Endothelial cell of umbilical vein (primary cell): ENCODE measurements around the gene TMEM267. TPM values are rescaled to one million over a fixed set of nuclear protein-coding genes. Genes with fewer than 3 reads are reported as not detected.

Source experiments
- BruUV-seq: library from RNA; stranded (reverse); fragments of 400-500 nt; replicated peaks from 2 replicates; lab custom pipeline; 2021; lab: Mats Ljungman, UMichigan
- CTCF ChIA-PET: fragments of 300-600, 350-600 bp; sonication (Branson Sonifier 250); formaldehyde crosslinking; loops from one replicate; lab custom pipeline; 2021; ENCODE audit warnings: antibody characterized with exemption, inconsistent platforms; lab: Charles Lee
- POLR2A ChIA-PET: fragments of 300-600, 350-600 bp; sonication (Branson Sonifier 250); formaldehyde crosslinking; loops from one replicate; lab custom pipeline; 2021; ENCODE audit warnings: antibody characterized with exemption, inconsistent platforms; lab: Charles Lee
- DNase-seq: peaks from one replicate; pipeline ENCODE4 v3.0.0-alpha.2; 2011; ENCODE audit warnings: low read depth, low spot score
- FAIRE-seq: peaks from 2 replicates; lab custom pipeline; 2011; peaks lifted over from hg19 to GRCh38; lab: Jason Lieb, UNC
- H2AFZ ChIP-seq: 2 replicates; pipeline ENCODE4 v1.6.0; 2012; ENCODE audit warnings: low read depth, low read length, control low read depth, inconsistent platforms
- H3K27ac ChIP-seq: 2 replicates; pipeline ENCODE4 v1.5.1; 2011; ENCODE audit warnings: low read depth, mild to moderate bottlenecking, control low read depth, low read length, moderate library complexity; ENCODE audit not compliant: insufficient read depth
- H3K27me3 ChIP-seq, 2 experiments: 2 replicates each; pipeline versions ENCODE4 v1.6.0 to v1.6.1; 2011; ENCODE audit warnings: low read length in 2 of 2, mixed read lengths in 1 of 2; ENCODE audit not compliant: control insufficient read depth in 2 of 2, insufficient read depth in 2 of 2
- H3K36me3 ChIP-seq, 2 experiments: 2 replicates in 1 of 2; 3 replicates in 1 of 2; pipeline ENCODE4 v1.5.1; 2011; ENCODE audit warnings: low read length in 2 of 2, mild to moderate bottlenecking in 1 of 2, moderate library complexity in 1 of 2; ENCODE audit not compliant: control insufficient read depth in 2 of 2, insufficient read depth in 2 of 2; ENCODE audit errors: extremely low read depth in 1 of 2
- H3K4me1 ChIP-seq: 3 replicates; pipeline ENCODE4 v1.5.1; 2011; ENCODE audit warnings: mild to moderate bottlenecking, low read length; ENCODE audit not compliant: control insufficient read depth, insufficient read depth; ENCODE audit errors: extremely low read depth
- H3K4me2 ChIP-seq: 2 replicates; pipeline ENCODE4 v1.6.1; 2011; ENCODE audit warnings: low read length, control low read depth, mixed read lengths; ENCODE audit not compliant: insufficient read depth
- H3K4me3 ChIP-seq, 3 experiments: fragments of 200-600 bp in 1 of 3; sonication (generic), shearing (Covaris generic) in 1 of 3; replicated peaks in 1 of 3; 2 replicates each; pipeline ENCODE4 v1.5.1; 2011 to 2016; ENCODE audit warnings: control low read depth in 3 of 3, low read length in 3 of 3, mild to moderate bottlenecking in 2 of 3, inconsistent platforms in 1 of 3, low read depth in 1 of 3, moderate library complexity in 1 of 3; ENCODE audit not compliant: insufficient read depth in 1 of 3
- H3K79me2 ChIP-seq: 2 replicates; pipeline ENCODE4 v1.6.0; 2012; ENCODE audit warnings: low read length, inconsistent platforms; ENCODE audit not compliant: control insufficient read depth, insufficient read depth
- H3K9ac ChIP-seq: replicated peaks from 2 replicates; pipeline ENCODE3; 2011; ENCODE audit warnings: low read length, control low read depth; ENCODE audit not compliant: insufficient read depth; ENCODE audit errors: extremely low read depth
- H3K9me1 ChIP-seq: replicated peaks from 3 replicates; pipeline ENCODE4 v1.6.0; 2011; ENCODE audit warnings: mild to moderate bottlenecking, low read length; ENCODE audit not compliant: control insufficient read depth, insufficient read depth; ENCODE audit errors: extremely low read depth
- H3K9me3 ChIP-seq: replicated peaks from 2 replicates; pipeline ENCODE4 v1.5.1; 2012; ENCODE audit warnings: low read length, inconsistent platforms; ENCODE audit not compliant: control insufficient read depth, insufficient read depth
- H4K20me1 ChIP-seq: replicated peaks from 2 replicates; pipeline ENCODE3; 2011; ENCODE audit warnings: mild to moderate bottlenecking, low read length; ENCODE audit not compliant: control insufficient read depth, insufficient read depth; ENCODE audit errors: extremely low read depth
- EZH2 ChIP-seq: IDR thresholded peaks from 2 replicates; pipeline ENCODE4 v1.6.1; 2012; ENCODE audit warnings: borderline replicate concordance, low read depth, mild to moderate bottlenecking, moderate library complexity, low read length, inconsistent platforms; ENCODE audit not compliant: severe bottlenecking
- FOS ChIP-seq: IDR thresholded peaks from 2 replicates; pipeline ENCODE4 v1.6.1; 2011; ENCODE audit warnings: mild to moderate bottlenecking, low read length, moderate library complexity, borderline replicate concordance; ENCODE audit not compliant: insufficient read depth
- GATA2 ChIP-seq: IDR thresholded peaks from 2 replicates; pipeline ENCODE4 v1.7.0; 2011; ENCODE audit warnings: low read depth, mild to moderate bottlenecking, moderate library complexity, mixed read lengths, low read length; ENCODE audit not compliant: insufficient read length, insufficient read depth
- JUN ChIP-seq: IDR thresholded peaks from 2 replicates; pipeline ENCODE4 v1.6.1; 2011; ENCODE audit warnings: borderline replicate concordance, low read depth; ENCODE audit not compliant: insufficient read length, insufficient read depth
- MYC ChIP-seq: IDR thresholded peaks from one replicate; pipeline ENCODE4 v1.6.1; 2011; ENCODE audit warnings: mild to moderate bottlenecking, low read depth, low read length
- POLR2A ChIP-seq: IDR thresholded peaks from 2 replicates; pipeline ENCODE4 v1.6.1; 2012; ENCODE audit warnings: low read depth, mild to moderate bottlenecking, control low read depth, low read length
- POLR2AphosphoS5 ChIP-seq: IDR thresholded peaks from 2 replicates; pipeline ENCODE4 v1.6.1; 2012; ENCODE audit warnings: low read depth, mild to moderate bottlenecking, control low read depth, low read length, moderate library complexity; ENCODE audit not compliant: insufficient read depth
- dilution Hi-C: fragments of 300-500 bp; cut with MboI; formaldehyde crosslinking; loops from one replicate; pipeline ENCODE4 v1.15.0; 2019; ENCODE audit warnings: low sequenced_read_pairs; ENCODE audit not compliant: extremely low pct_ligation_motif_present
- intact Hi-C: fragments of 100-400 bp; cut with micrococcal nuclease; formaldehyde crosslinking; loops from one replicate; pipeline ENCODE4 v1.10.0; 2022
- polyA plus RNA-seq, 4 experiments: library from polyadenylated mRNA; depleted of rRNA in 3 of 4; stranded (reverse) in 3 of 4; unstranded in 1 of 4; fragments of >200 nt; gene quantifications; 2 replicates each; pipeline versions ENCODE4 v1.2.1 to v1.2.3, GENCODE V29; 2011 to 2012; ENCODE audit warnings: missing spikeins in 1 of 4
- total RNA-seq: library from RNA; stranded (reverse); gene quantifications from 2 replicates; pipeline ENCODE4 v1.2.3, GENCODE V29; 2021
- TF ChIP-seq, protein P1 (sequence below): IDR thresholded peaks from 2 replicates; pipeline ENCODE4 v1.6.1; 2011; ENCODE audit not compliant: insufficient read depth, insufficient read length
- TF ChIP-seq, protein P2 (sequence below), 2 donors: IDR thresholded peaks; 1 replicate in 1 of 2; 2 replicates in 1 of 2; pipeline ENCODE4 v1.5.1; 2011; ENCODE audit warnings: low read length in 2 of 2, mild to moderate bottlenecking in 2 of 2, moderate library complexity in 2 of 2, control low read depth in 1 of 2, inconsistent platforms in 1 of 2, low read depth in 1 of 2; ENCODE audit not compliant: insufficient read depth in 1 of 2; ENCODE audit errors: extremely low read depth in 1 of 2

TMEM267 gene
- total and polyA plus RNA-seq, 2 donors (not counting 3 experiments of a cell fraction or from before 2014, with no cell fraction given) = 5.4 to 8.6 TPM

DNA sequence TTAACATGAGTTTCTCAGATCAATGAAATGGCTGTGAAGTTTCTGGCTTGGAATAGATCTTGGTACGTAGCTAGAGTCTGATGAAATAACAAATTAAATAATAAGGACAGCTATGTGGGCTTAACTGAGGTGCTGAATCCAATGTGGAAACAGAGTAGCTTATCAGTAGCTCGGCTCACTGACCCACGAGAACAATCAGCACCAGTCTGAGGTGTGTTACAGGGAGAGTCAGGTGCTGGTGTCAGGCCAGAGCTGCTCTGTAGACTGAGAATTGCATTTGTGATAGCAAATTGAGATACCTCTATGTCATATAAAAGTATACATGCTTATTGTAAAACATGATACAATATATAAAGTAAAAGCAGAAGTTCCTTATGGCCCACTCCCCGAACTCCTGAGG lies 50.3 kb downstream of the TMEM267 start:
- no peak for FAIRE-seq
- CTCF ChIA-PET = no interaction called here
- no peaks in the 10 kb centered on the region for H3K9me1 ChIP-seq
- no peak overlapping the region for H3K4me2 ChIP-seq
- no peaks in the 10 kb centered on the region for H3K9me3 ChIP-seq
- TF ChIP-seq FOS (no peak), POLR2AphosphoS5 (no peak), MYC (no peak), POLR2A (no peak), EZH2 (no peak), JUN (no peak), GATA2 (no peak)
- TF ChIP-seq, protein P1, sequence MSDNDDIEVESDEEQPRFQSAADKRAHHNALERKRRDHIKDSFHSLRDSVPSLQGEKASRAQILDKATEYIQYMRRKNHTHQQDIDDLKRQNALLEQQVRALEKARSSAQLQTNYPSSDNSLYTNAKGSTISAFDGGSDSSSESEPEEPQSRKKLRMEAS = no peak
- TF ChIP-seq, protein P2, sequence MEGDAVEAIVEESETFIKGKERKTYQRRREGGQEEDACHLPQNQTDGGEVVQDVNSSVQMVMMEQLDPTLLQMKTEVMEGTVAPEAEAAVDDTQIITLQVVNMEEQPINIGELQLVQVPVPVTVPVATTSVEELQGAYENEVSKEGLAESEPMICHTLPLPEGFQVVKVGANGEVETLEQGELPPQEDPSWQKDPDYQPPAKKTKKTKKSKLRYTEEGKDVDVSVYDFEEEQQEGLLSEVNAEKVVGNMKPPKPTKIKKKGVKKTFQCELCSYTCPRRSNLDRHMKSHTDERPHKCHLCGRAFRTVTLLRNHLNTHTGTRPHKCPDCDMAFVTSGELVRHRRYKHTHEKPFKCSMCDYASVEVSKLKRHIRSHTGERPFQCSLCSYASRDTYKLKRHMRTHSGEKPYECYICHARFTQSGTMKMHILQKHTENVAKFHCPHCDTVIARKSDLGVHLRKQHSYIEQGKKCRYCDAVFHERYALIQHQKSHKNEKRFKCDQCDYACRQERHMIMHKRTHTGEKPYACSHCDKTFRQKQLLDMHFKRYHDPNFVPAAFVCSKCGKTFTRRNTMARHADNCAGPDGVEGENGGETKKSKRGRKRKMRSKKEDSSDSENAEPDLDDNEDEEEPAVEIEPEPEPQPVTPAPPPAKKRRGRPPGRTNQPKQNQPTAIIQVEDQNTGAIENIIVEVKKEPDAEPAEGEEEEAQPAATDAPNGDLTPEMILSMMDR (IDR thresholded peaks at IDR 0.05; ENCODE audit: extremely low read depth in 1 of 2, insufficient read depth in 1 of 2, low read depth in 1 of 2, low read length in 2 of 2) = no peak
- dilution Hi-C loops = no loop called here
- H3K4me3 ChIP-seq = no peak overlapping the region
- intact Hi-C loops = no loop called here
- no peak overlapping the region for H2AFZ ChIP-seq
- POLR2A ChIA-PET = no interaction called here
- no peak for DNase-seq
- H3K4me1 ChIP-seq = no peaks in the 10 kb centered on the region
- H3K27ac ChIP-seq = no peak overlapping the region
- H3K27me3 ChIP-seq = peaks cover 0 to 1% of the 10 kb centered on the region in 2 experiments
- H4K20me1 ChIP-seq = no peaks in the 10 kb centered on the region
- no TSS peak for BruUV-seq
- no peak overlapping the region for H3K9ac ChIP-seq
- H3K36me3 ChIP-seq = no peaks in the 10 kb centered on the region
- no peaks in the 10 kb centered on the region for H3K79me2 ChIP-seq
